CD4-positive, alpha-beta T cell (primary cell): ENCODE results near the gene GPA33. TPM values are rescaled to one million over a fixed set of nuclear protein-coding genes. Genes with fewer than 3 reads are reported as not detected.

Source experiments
- ATAC-seq: fragments of 200-7000 bp; cut with Tn5 transposase; one replicate; pipeline ENCODE4 v1.10.0; 2022; ENCODE audit warnings: mild to moderate bottlenecking; ENCODE audit not compliant: poor library complexity
- CTCF ChIA-PET: fragments of 350-600 bp; sonication (Branson Sonifier 250); formaldehyde crosslinking; loops from one replicate; lab custom pipeline; 2021; ENCODE audit warnings: antibody characterized with exemption, inconsistent platforms; lab: Charles Lee
- POLR2A ChIA-PET: fragments of 350-600 bp; sonication (Branson Sonifier 250); formaldehyde crosslinking; loops from one replicate; lab custom pipeline; 2021; ENCODE audit warnings: antibody characterized with exemption, inconsistent platforms; lab: Charles Lee
- DNase-seq, 14 experiments: peaks; one replicate each; pipeline ENCODE4 v3.0.0-alpha.2; 2013 to 2020; ENCODE audit warnings: mixed read lengths in 2 of 14
- H3K27ac ChIP-seq, 2 donors: one replicate each; pipeline versions ENCODE4 v1.5.1 to v1.7.0; 2013; ENCODE audit warnings: low read length in 2 of 2, low read depth in 1 of 2, mild to moderate bottlenecking in 1 of 2
- H3K27me3 ChIP-seq, 2 experiments: 1 replicate in 1 of 2; 2 replicates in 1 of 2; pipeline versions ENCODE4 v1.6.1 to v1.7.0; 2013; ENCODE audit warnings: low read length in 2 of 2, control low read depth in 1 of 2, mild to moderate bottlenecking in 1 of 2, moderate library complexity in 1 of 2; ENCODE audit not compliant: insufficient read depth in 2 of 2, control insufficient read depth in 1 of 2
- H3K36me3 ChIP-seq: one replicate; pipeline ENCODE4 v1.6.1; 2013; ENCODE audit warnings: low read length, control low read depth; ENCODE audit not compliant: insufficient read depth
- H3K4me1 ChIP-seq: one replicate; pipeline ENCODE4 v1.6.1; 2013; ENCODE audit warnings: low read length, control low read depth; ENCODE audit not compliant: insufficient read depth
- H3K4me3 ChIP-seq: one replicate; pipeline ENCODE4 v1.5.1; 2013; ENCODE audit warnings: mild to moderate bottlenecking, low read length, moderate library complexity
- H3K9me3 ChIP-seq, 2 experiments: 1 replicate in 1 of 2; 2 replicates in 1 of 2; pipeline versions ENCODE4 v1.6.1 to v1.7.0; 2013; ENCODE audit warnings: low read length in 2 of 2, mild to moderate bottlenecking in 2 of 2, control low read depth in 1 of 2, moderate library complexity in 1 of 2; ENCODE audit not compliant: control insufficient read depth in 1 of 2, insufficient read depth in 1 of 2
- H3K27ac Mint-ChIP-seq: one replicate; pipeline ENCODE4 v1.8.0; 2020; ENCODE audit warnings: mixed read lengths
- H3K27me3 Mint-ChIP-seq: one replicate; pipeline ENCODE4 v1.8.0; 2021; ENCODE audit warnings: mixed read lengths
- H3K36me3 Mint-ChIP-seq: one replicate; pipeline ENCODE4 v1.8.0; 2021; ENCODE audit warnings: low read depth, mixed read lengths
- H3K4me1 Mint-ChIP-seq: one replicate; pipeline ENCODE4 v1.8.0; 2021; ENCODE audit warnings: low read depth, mixed read lengths
- H3K4me3 Mint-ChIP-seq: one replicate; pipeline ENCODE4 v1.8.0; 2020; ENCODE audit warnings: mild to moderate bottlenecking, mixed read lengths
- H3K9me3 Mint-ChIP-seq: one replicate; pipeline ENCODE4 v1.8.0; 2020; ENCODE audit warnings: mixed read lengths
- intact Hi-C, 2 experiments: fragments of 100-400 bp; cut with DNase I in 1 of 2; cut with micrococcal nuclease in 1 of 2; formaldehyde crosslinking; loops; one replicate each; pipeline versions ENCODE4 v1.15.1 to v1.9.0; 2023 to 2025; cut with DNase I, micrococcal nuclease
- total RNA-seq, 174 experiments: library from RNA in 2 of 174; stranded (reverse) in 2 of 174; gene quantifications; one replicate each; pipeline ENCODE4 v1.2.3 and lab custom pipeline; 2021 to 2026
- TF ChIP-seq, protein P1 (sequence below): fragments of 200-600 bp; IDR thresholded peaks from one replicate; pipeline ENCODE4 v1.8.0; 2022; ENCODE audit warnings: antibody characterized with exemption, mild to moderate bottlenecking

Gene GPA33
- total RNA-seq, 2 experiments from 2014 or later = 4.8 to 5.0 TPM

- ATAC-seq (no peak), DNase-seq (no peak)
- no peaks in the 10 kb centered on the region for H3K36me3 Mint-ChIP-seq
- no peak overlapping the region for H3K27ac Mint-ChIP-seq
- no peaks in the 10 kb centered on the region for H3K4me1 Mint-ChIP-seq
- intact Hi-C loops = no loop called here
- Histone ChIP-seq H3K4me3 (no peak overlapping the region), H3K9me3 (no peaks in the 10 kb centered on the region), H3K27ac (no peak overlapping the region), H3K36me3 (no peaks in the 10 kb centered on the region), H3K27me3 (peaks cover 0 to 7% of the 10 kb centered on the region in 2 experiments), H3K4me1 (no peaks in the 10 kb centered on the region)
- H3K4me3 Mint-ChIP-seq = no peak overlapping the region
- CTCF ChIA-PET = interaction anchor here (1.0 kb wide), 1 partner anchor 12 kb away, joined by 3 read pairs; no protein-coding TSS in a partner anchor
- TF ChIP-seq, protein P1, sequence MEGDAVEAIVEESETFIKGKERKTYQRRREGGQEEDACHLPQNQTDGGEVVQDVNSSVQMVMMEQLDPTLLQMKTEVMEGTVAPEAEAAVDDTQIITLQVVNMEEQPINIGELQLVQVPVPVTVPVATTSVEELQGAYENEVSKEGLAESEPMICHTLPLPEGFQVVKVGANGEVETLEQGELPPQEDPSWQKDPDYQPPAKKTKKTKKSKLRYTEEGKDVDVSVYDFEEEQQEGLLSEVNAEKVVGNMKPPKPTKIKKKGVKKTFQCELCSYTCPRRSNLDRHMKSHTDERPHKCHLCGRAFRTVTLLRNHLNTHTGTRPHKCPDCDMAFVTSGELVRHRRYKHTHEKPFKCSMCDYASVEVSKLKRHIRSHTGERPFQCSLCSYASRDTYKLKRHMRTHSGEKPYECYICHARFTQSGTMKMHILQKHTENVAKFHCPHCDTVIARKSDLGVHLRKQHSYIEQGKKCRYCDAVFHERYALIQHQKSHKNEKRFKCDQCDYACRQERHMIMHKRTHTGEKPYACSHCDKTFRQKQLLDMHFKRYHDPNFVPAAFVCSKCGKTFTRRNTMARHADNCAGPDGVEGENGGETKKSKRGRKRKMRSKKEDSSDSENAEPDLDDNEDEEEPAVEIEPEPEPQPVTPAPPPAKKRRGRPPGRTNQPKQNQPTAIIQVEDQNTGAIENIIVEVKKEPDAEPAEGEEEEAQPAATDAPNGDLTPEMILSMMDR = no peak
- H3K27me3 Mint-ChIP-seq = peaks cover 4% of the 10 kb centered on the region
- POLR2A ChIA-PET = no interaction called here
- peaks cover under 1% of the 10 kb centered on the region for H3K9me3 Mint-ChIP-seq
Observed at GRCh38 chr1:167137332-167137781, 47.2 kb upstream of the GPA33 start.

DNA sequence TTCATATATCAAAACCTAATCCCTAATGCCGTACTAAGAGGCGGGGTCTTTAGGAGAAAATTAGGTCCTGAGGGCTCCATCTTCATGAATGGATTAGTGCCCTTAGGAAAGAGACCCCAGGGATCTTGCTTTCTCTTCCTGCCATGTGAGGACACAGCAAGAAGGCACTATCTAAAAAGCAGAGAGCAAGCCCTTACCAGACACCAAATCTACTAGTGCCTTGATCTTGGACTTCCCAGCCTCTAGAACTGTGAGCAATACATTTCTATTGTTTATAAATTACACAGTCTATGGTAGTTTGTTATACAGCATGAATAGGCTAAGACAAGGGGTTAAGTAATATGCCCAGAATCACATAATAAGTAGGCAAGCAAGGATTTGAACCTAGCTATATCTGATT is 46.6 kb upstream of the GPA33 start:
- no peaks in the 10 kb centered on the region for H3K36me3 Mint-ChIP-seq
- ATAC-seq = no peak
- POLR2A ChIA-PET = no interaction called here

GRCh38 chr1:167136191-167136614 is 46.0 kb upstream of the GPA33 start:
- Histone ChIP-seq H3K4me1 (no peaks in the 10 kb centered on the region), H3K4me3 (no peak overlapping the region), H3K9me3 (no peaks in the 10 kb centered on the region), H3K27ac (no peak overlapping the region), H3K27me3 (peaks cover 0 to 8% of the 10 kb centered on the region in 2 experiments), H3K36me3 (no peaks in the 10 kb centered on the region)
- Mint-ChIP-seq H3K27ac (no peak overlapping the region), H3K36me3 (no peaks in the 10 kb centered on the region), H3K4me1 (no peaks in the 10 kb centered on the region), H3K4me3 (no peak overlapping the region), H3K27me3 (peaks cover 4% of the 10 kb centered on the region), H3K9me3 (no peaks in the 10 kb centered on the region)
- no peak for DNase-seq
- ChIA-PET CTCF (no interaction called here), POLR2A (interaction anchor here (0.5 kb wide), 1 partner anchor 249 kb away, joined by 3 read pairs; no protein-coding TSS in a partner anchor)
- intact Hi-C loops = no loop called here
- TF ChIP-seq, protein P1 = no peak
- ATAC-seq = no peak

More for the DNA sequence above, 46.6 kb upstream of the GPA33 start:
- no peaks in the 10 kb centered on the region for H3K4me1 Mint-ChIP-seq
- Histone ChIP-seq H3K27me3 (peaks cover 0 to 8% of the 10 kb centered on the region in 2 experiments), H3K4me1 (no peaks in the 10 kb centered on the region), H3K36me3 (no peaks in the 10 kb centered on the region), H3K27ac (no peak overlapping the region), H3K4me3 (no peak overlapping the region), H3K9me3 (no peaks in the 10 kb centered on the region)
- H3K9me3 Mint-ChIP-seq = no peaks in the 10 kb centered on the region
- DNase-seq = no peak
- no peak overlapping the region for H3K27ac Mint-ChIP-seq
- TF ChIP-seq, protein P1 = no peak
- peaks cover 4% of the 10 kb centered on the region for H3K27me3 Mint-ChIP-seq
- CTCF ChIA-PET = interaction anchor here (1.0 kb wide), 1 partner anchor 12 kb away, joined by 3 read pairs; no protein-coding TSS in a partner anchor
- intact Hi-C loops = no loop called here
- no peak overlapping the region for H3K4me3 Mint-ChIP-seq
